Measurements from ENCODE around the gene DLEC1.

DLEC1 gene

DNA sequence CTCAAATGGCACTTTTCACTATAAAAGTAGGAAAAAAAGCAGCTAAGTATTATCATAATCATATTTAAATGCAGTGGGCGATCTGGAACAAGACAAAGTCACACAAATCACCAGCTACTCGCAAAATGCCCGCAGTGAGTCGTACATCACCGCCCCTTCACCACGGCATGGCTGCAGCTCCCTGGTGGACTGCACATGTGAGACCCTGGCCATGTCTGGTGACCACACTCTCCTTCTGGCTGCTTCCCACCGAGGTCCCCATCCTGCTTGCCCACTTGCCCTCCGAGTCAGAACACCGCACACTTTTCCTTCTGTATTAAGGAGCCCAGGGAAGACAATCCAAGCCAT lies 59.3 kb downstream of the DLEC1 start:
- TF ChIP-seq, protein P1, sequence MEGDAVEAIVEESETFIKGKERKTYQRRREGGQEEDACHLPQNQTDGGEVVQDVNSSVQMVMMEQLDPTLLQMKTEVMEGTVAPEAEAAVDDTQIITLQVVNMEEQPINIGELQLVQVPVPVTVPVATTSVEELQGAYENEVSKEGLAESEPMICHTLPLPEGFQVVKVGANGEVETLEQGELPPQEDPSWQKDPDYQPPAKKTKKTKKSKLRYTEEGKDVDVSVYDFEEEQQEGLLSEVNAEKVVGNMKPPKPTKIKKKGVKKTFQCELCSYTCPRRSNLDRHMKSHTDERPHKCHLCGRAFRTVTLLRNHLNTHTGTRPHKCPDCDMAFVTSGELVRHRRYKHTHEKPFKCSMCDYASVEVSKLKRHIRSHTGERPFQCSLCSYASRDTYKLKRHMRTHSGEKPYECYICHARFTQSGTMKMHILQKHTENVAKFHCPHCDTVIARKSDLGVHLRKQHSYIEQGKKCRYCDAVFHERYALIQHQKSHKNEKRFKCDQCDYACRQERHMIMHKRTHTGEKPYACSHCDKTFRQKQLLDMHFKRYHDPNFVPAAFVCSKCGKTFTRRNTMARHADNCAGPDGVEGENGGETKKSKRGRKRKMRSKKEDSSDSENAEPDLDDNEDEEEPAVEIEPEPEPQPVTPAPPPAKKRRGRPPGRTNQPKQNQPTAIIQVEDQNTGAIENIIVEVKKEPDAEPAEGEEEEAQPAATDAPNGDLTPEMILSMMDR (IDR thresholded peaks at IDR 0.05; ENCODE audit: insufficient read depth, low read length, poor library complexity, severe bottlenecking), result no peak
- no peak for TF ChIP-seq EZH2phosphoT487 (conservative IDR thresholded peaks at IDR 0.05; ENCODE audit: low read length)
- Histone ChIP-seq H3K4me2 (ENCODE audit: low read depth, low read length, poor library complexity, severe bottlenecking) (no peak overlapping the region), H3F3A (ENCODE audit: insufficient read depth) (no peaks in the 10 kb centered on the region), H3K9me3 (ENCODE audit: insufficient read depth, low read length) (no peaks in the 10 kb centered on the region), H3K9ac (ENCODE audit: low read length) (no peak overlapping the region), H3K79me2 (ENCODE audit: insufficient read depth, low read length) (no peaks in the 10 kb centered on the region), H3K27ac (ENCODE audit: low read depth, low read length) (no peak overlapping the region), H2AFZ (ENCODE audit: low read depth, low read length, severe bottlenecking) (no peak overlapping the region), H3K9me2 (replicated peaks; ENCODE audit: insufficient read depth, low read length) (no peaks in the 10 kb centered on the region), H4K20me1 (ENCODE audit: low read depth, low read length) (no peaks in the 10 kb centered on the region), H3K36me3 (ENCODE audit: low read length) (no peaks in the 10 kb centered on the region), H3K27me3 (ENCODE audit: low read length) (no peaks in the 10 kb centered on the region), H3K4me3 (ENCODE audit: insufficient read depth, low read length, poor library complexity, severe bottlenecking) (no peak overlapping the region)

DNA sequence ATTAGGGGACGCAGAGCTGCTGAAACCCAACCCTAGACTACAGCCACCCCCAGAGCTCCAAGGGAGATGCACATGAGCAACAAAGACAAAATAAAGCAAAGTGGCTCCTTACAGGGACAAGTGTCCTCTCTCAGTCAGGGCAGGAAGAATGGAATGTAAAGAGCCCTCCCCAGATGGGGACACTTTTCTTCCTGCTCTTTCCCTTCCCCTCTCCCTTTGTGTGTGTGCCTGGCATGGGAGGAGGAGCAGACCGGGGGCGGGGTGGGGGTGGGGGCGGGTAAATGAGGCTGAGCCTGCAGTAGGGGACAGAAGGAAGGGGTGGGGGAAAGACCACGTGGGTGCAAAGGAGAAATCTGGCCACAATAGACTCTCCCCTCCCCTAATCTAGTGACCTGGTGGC lies 60.5 kb downstream of the DLEC1 start:
- Histone ChIP-seq H3K36me3 (ENCODE audit: low read length) (no peaks in the 10 kb centered on the region), H3K9me3 (ENCODE audit: insufficient read depth, low read length) (no peaks in the 10 kb centered on the region), H3F3A (ENCODE audit: insufficient read depth) (no peaks in the 10 kb centered on the region), H2AFZ (ENCODE audit: low read depth, low read length, severe bottlenecking) (no peak overlapping the region), H3K79me2 (ENCODE audit: insufficient read depth, low read length) (no peaks in the 10 kb centered on the region), H3K27ac (ENCODE audit: low read depth, low read length) (no peak overlapping the region), H4K20me1 (ENCODE audit: low read depth, low read length) (no peaks in the 10 kb centered on the region), H3K9me2 (replicated peaks; ENCODE audit: insufficient read depth, low read length) (no peaks in the 10 kb centered on the region), H3K9ac (ENCODE audit: low read length) (no peak overlapping the region), H3K4me3 (ENCODE audit: insufficient read depth, low read length, poor library complexity, severe bottlenecking) (no peak overlapping the region), H3K4me2 (ENCODE audit: low read depth, low read length, poor library complexity, severe bottlenecking) (no peak overlapping the region), H3K27me3 (ENCODE audit: low read length) (no peaks in the 10 kb centered on the region)
- TF ChIP-seq, protein P1 (IDR thresholded peaks at IDR 0.05; ENCODE audit: insufficient read depth, low read length, poor library complexity, severe bottlenecking), result no peak
- no peak for TF ChIP-seq EZH2phosphoT487 (conservative IDR thresholded peaks at IDR 0.05; ENCODE audit: low read length)

- Histone ChIP-seq H3K79me2 (ENCODE audit: insufficient read depth, low read length) (no peaks in the 10 kb centered on the region), H3K9ac (ENCODE audit: low read length) (no peak overlapping the region), H3K4me3 (ENCODE audit: insufficient read depth, low read length, poor library complexity, severe bottlenecking) (no peak overlapping the region), H3F3A (ENCODE audit: insufficient read depth) (no peaks in the 10 kb centered on the region), H3K9me3 (ENCODE audit: insufficient read depth, low read length) (peaks cover under 1% of the 10 kb centered on the region; the same call in 1 of the 2 replicates), H3K4me2 (ENCODE audit: low read depth, low read length, poor library complexity, severe bottlenecking) (no peak overlapping the region), H4K20me1 (ENCODE audit: low read depth, low read length) (no peaks in the 10 kb centered on the region), H3K27me3 (ENCODE audit: low read length) (peaks cover 4% of the 10 kb centered on the region; the same call in 1 of the 2 replicates), H3K9me2 (replicated peaks; ENCODE audit: insufficient read depth, low read length) (no peaks in the 10 kb centered on the region), H2AFZ (ENCODE audit: low read depth, low read length, severe bottlenecking) (no peak overlapping the region), H3K36me3 (ENCODE audit: low read length) (no peaks in the 10 kb centered on the region), H3K27ac (ENCODE audit: low read depth, low read length) (no peak overlapping the region)
- TF ChIP-seq, protein P1 (IDR thresholded peaks at IDR 0.05; ENCODE audit: insufficient read depth, low read length, poor library complexity, severe bottlenecking), result no peak
- no peak for TF ChIP-seq EZH2phosphoT487 (conservative IDR thresholded peaks at IDR 0.05; ENCODE audit: low read length)
Measured at GRCh38 chr3:38100498-38100897, 61.5 kb downstream of the DLEC1 start.

Data from SU-DHL-6 (cell line).